ENCODE results near the gene PTPRN2.

The PTPRN2 gene

GRCh38 chr7:157547102-157547501 is 1040.5 kb downstream of the PTPRN2 start:
- peak overlapping the region; percentile 66 for H3K23ac ChIP-seq (ENCODE audit: low read length)
- no peak overlapping the region for H3K27ac ChIP-seq (ENCODE audit: low read depth, low read length)
- H3K9ac ChIP-seq (ENCODE audit: low read length) = no peak overlapping the region
- no peak overlapping the region for H3K18ac ChIP-seq (ENCODE audit: low read length)
- WGBS (ENCODE audit: extremely low coverage, insufficient coverage, low lambda C conversion rate) = no CpG with 5 or more reads among the region's 7 CpGs
- H2BK120ac ChIP-seq (ENCODE audit: low read depth, low read length) = no peak overlapping the region
- H2BK5ac ChIP-seq (ENCODE audit: low read length) = no peak overlapping the region
- H3K79me1 ChIP-seq (ENCODE audit: low read length) = no peaks in the 10 kb centered on the region
- H3K27me3 ChIP-seq (ENCODE audit: insufficient read depth, low read length, poor library complexity) = no peaks in the 10 kb centered on the region
- no peak overlapping the region for H3K56ac ChIP-seq (ENCODE audit: low read length)
- no peak overlapping the region for H2BK15ac ChIP-seq (replicated peaks; ENCODE audit: low read depth)
- H3K4me1 ChIP-seq (ENCODE audit: control insufficient read depth, low read depth, low read length) = no peaks in the 10 kb centered on the region
- H2AK5ac ChIP-seq (ENCODE audit: low read length) = no peak overlapping the region
- no peak overlapping the region for H4K5ac ChIP-seq (ENCODE audit: low read length)
- no peak overlapping the region for H4K8ac ChIP-seq (ENCODE audit: low read depth, low read length)
- no peak for DNase-seq
- H3K79me2 ChIP-seq (ENCODE audit: control insufficient read depth, insufficient read depth, low read length) = no peaks in the 10 kb centered on the region
- no peaks in the 10 kb centered on the region for H3K36me3 ChIP-seq (ENCODE audit: control insufficient read depth, insufficient read depth, low read length)
- no peak overlapping the region for H3K4ac ChIP-seq (ENCODE audit: low read depth, low read length)
- H3K4me3 ChIP-seq (ENCODE audit: low read length) = no peak overlapping the region
- H3K4me2 ChIP-seq (ENCODE audit: low read length) = no peak overlapping the region

- no peak overlapping the region for H3K56ac ChIP-seq (ENCODE audit: low read length)
- no peak overlapping the region for H3K27ac ChIP-seq (ENCODE audit: low read depth, low read length)
- no peaks in the 10 kb centered on the region for H3K36me3 ChIP-seq (ENCODE audit: control insufficient read depth, insufficient read depth, low read length)
- H3K4me1 ChIP-seq (ENCODE audit: control insufficient read depth, low read depth, low read length) = no peaks in the 10 kb centered on the region
- no peak overlapping the region for H3K9ac ChIP-seq (ENCODE audit: low read length)
- H3K4me3 ChIP-seq (ENCODE audit: low read length) = no peak overlapping the region
- H3K23ac ChIP-seq (ENCODE audit: low read length) = no peak overlapping the region
- H3K4ac ChIP-seq (ENCODE audit: low read depth, low read length) = no peak overlapping the region
- H4K5ac ChIP-seq (ENCODE audit: low read length) = no peak overlapping the region
- no peak overlapping the region for H2BK15ac ChIP-seq (replicated peaks; ENCODE audit: low read depth)
- H2BK120ac ChIP-seq (ENCODE audit: low read depth, low read length) = no peak overlapping the region
- H4K8ac ChIP-seq (ENCODE audit: low read depth, low read length) = no peak overlapping the region
- no peaks in the 10 kb centered on the region for H3K27me3 ChIP-seq (ENCODE audit: insufficient read depth, low read length, poor library complexity)
- WGBS (ENCODE audit: extremely low coverage, insufficient coverage, low lambda C conversion rate) = no CpG with 5 or more reads among the region's 17 CpGs
- no peaks in the 10 kb centered on the region for H3K79me2 ChIP-seq (ENCODE audit: control insufficient read depth, insufficient read depth, low read length)
- DNase-seq = no peak
- no peak overlapping the region for H2BK5ac ChIP-seq (ENCODE audit: low read length)
- no peaks in the 10 kb centered on the region for H3K79me1 ChIP-seq (ENCODE audit: low read length)
- no peak overlapping the region for H3K18ac ChIP-seq (ENCODE audit: low read length)
- H3K4me2 ChIP-seq (ENCODE audit: low read length) = no peak overlapping the region
- H2AK5ac ChIP-seq (ENCODE audit: low read length) = no peak overlapping the region
Measured at GRCh38 chr7:157545681-157546060, 1042.0 kb downstream of the PTPRN2 start.

GRCh38 chr7:157544980-157545680 is 1042.5 kb downstream of the PTPRN2 start:
- no peak overlapping the region for H2BK120ac ChIP-seq (ENCODE audit: low read depth, low read length)
- H3K4me2 ChIP-seq (ENCODE audit: low read length) = no peak overlapping the region
- H3K27ac ChIP-seq (ENCODE audit: low read depth, low read length) = no peak overlapping the region
- H4K5ac ChIP-seq (ENCODE audit: low read length) = no peak overlapping the region
- no peak for DNase-seq
- no peak overlapping the region for H2BK5ac ChIP-seq (ENCODE audit: low read length)
- H3K9ac ChIP-seq (ENCODE audit: low read length) = no peak overlapping the region
- no peak overlapping the region for H4K8ac ChIP-seq (ENCODE audit: low read depth, low read length)
- H3K4me3 ChIP-seq (ENCODE audit: low read length) = no peak overlapping the region
- H3K27me3 ChIP-seq (ENCODE audit: insufficient read depth, low read length, poor library complexity) = no peaks in the 10 kb centered on the region
- no peaks in the 10 kb centered on the region for H3K79me2 ChIP-seq (ENCODE audit: control insufficient read depth, insufficient read depth, low read length)
- H3K79me1 ChIP-seq (ENCODE audit: low read length) = no peaks in the 10 kb centered on the region
- no peak overlapping the region for H3K18ac ChIP-seq (ENCODE audit: low read length)
- H3K56ac ChIP-seq (ENCODE audit: low read length) = no peak overlapping the region
- no CpG with 5 or more reads among the region's 17 CpGs for WGBS (ENCODE audit: extremely low coverage, insufficient coverage, low lambda C conversion rate)
- H2BK15ac ChIP-seq (replicated peaks; ENCODE audit: low read depth) = no peak overlapping the region
- no peak overlapping the region for H2AK5ac ChIP-seq (ENCODE audit: low read length)
- H3K4ac ChIP-seq (ENCODE audit: low read depth, low read length) = no peak overlapping the region
- no peak overlapping the region for H3K23ac ChIP-seq (ENCODE audit: low read length)
- no peaks in the 10 kb centered on the region for H3K4me1 ChIP-seq (ENCODE audit: control insufficient read depth, low read depth, low read length)
- no peaks in the 10 kb centered on the region for H3K36me3 ChIP-seq (ENCODE audit: control insufficient read depth, insufficient read depth, low read length)

GRCh38 chr7:157544226-157544625 is 1043.4 kb downstream of the PTPRN2 start:
- H4K5ac ChIP-seq (ENCODE audit: low read length) = no peak overlapping the region
- WGBS (ENCODE audit: extremely low coverage, insufficient coverage, low lambda C conversion rate) = no CpG with 5 or more reads among the region's 19 CpGs

GRCh38 chr7:157543791-157544190 is 1043.8 kb downstream of the PTPRN2 start:
- no peak overlapping the region for H2BK15ac ChIP-seq (replicated peaks; ENCODE audit: low read depth)
- no peaks in the 10 kb centered on the region for H3K79me2 ChIP-seq (ENCODE audit: control insufficient read depth, insufficient read depth, low read length)
- no peak overlapping the region for H3K23ac ChIP-seq (ENCODE audit: low read length)
- no peak overlapping the region for H4K5ac ChIP-seq (ENCODE audit: low read length)
- H3K56ac ChIP-seq (ENCODE audit: low read length) = no peak overlapping the region
- H3K27ac ChIP-seq (ENCODE audit: low read depth, low read length) = no peak overlapping the region
- H3K27me3 ChIP-seq (ENCODE audit: insufficient read depth, low read length, poor library complexity) = no peaks in the 10 kb centered on the region
- no peak overlapping the region for H2BK5ac ChIP-seq (ENCODE audit: low read length)
- no peak overlapping the region for H3K18ac ChIP-seq (ENCODE audit: low read length)
- no peak for DNase-seq
- no CpG with 5 or more reads among the region's 12 CpGs for WGBS (ENCODE audit: extremely low coverage, insufficient coverage, low lambda C conversion rate)
- no peak overlapping the region for H3K4ac ChIP-seq (ENCODE audit: low read depth, low read length)
- H3K9ac ChIP-seq (ENCODE audit: low read length) = no peak overlapping the region
- no peak overlapping the region for H2AK5ac ChIP-seq (ENCODE audit: low read length)
- no peak overlapping the region for H3K4me2 ChIP-seq (ENCODE audit: low read length)
- H3K4me1 ChIP-seq (ENCODE audit: control insufficient read depth, low read depth, low read length) = no peaks in the 10 kb centered on the region
- no peaks in the 10 kb centered on the region for H3K36me3 ChIP-seq (ENCODE audit: control insufficient read depth, insufficient read depth, low read length)
- H3K4me3 ChIP-seq (ENCODE audit: low read length) = no peak overlapping the region
- no peaks in the 10 kb centered on the region for H3K79me1 ChIP-seq (ENCODE audit: low read length)
- no peak overlapping the region for H4K8ac ChIP-seq (ENCODE audit: low read depth, low read length)
- no peak overlapping the region for H2BK120ac ChIP-seq (ENCODE audit: low read depth, low read length)

More at GRCh38 chr7:157544226-157544625, 1043.4 kb downstream of the PTPRN2 start:
- no peak overlapping the region for H3K56ac ChIP-seq (ENCODE audit: low read length)
- no peak overlapping the region for H2BK120ac ChIP-seq (ENCODE audit: low read depth, low read length)
- no peak overlapping the region for H3K4ac ChIP-seq (ENCODE audit: low read depth, low read length)
- no peak overlapping the region for H2BK15ac ChIP-seq (replicated peaks; ENCODE audit: low read depth)
- H3K4me1 ChIP-seq (ENCODE audit: control insufficient read depth, low read depth, low read length) = no peaks in the 10 kb centered on the region
- no peak overlapping the region for H3K9ac ChIP-seq (ENCODE audit: low read length)
- H3K79me2 ChIP-seq (ENCODE audit: control insufficient read depth, insufficient read depth, low read length) = no peaks in the 10 kb centered on the region
- no peak overlapping the region for H3K4me3 ChIP-seq (ENCODE audit: low read length)
- H3K23ac ChIP-seq (ENCODE audit: low read length) = no peak overlapping the region
- H4K8ac ChIP-seq (ENCODE audit: low read depth, low read length) = no peak overlapping the region
- H3K18ac ChIP-seq (ENCODE audit: low read length) = no peak overlapping the region
- DNase-seq = no peak
- no peaks in the 10 kb centered on the region for H3K36me3 ChIP-seq (ENCODE audit: control insufficient read depth, insufficient read depth, low read length)
- no peak overlapping the region for H3K4me2 ChIP-seq (ENCODE audit: low read length)
- H3K27me3 ChIP-seq (ENCODE audit: insufficient read depth, low read length, poor library complexity) = no peaks in the 10 kb centered on the region
- no peak overlapping the region for H2AK5ac ChIP-seq (ENCODE audit: low read length)
- no peak overlapping the region for H2BK5ac ChIP-seq (ENCODE audit: low read length)
- no peaks in the 10 kb centered on the region for H3K79me1 ChIP-seq (ENCODE audit: low read length)
- H3K27ac ChIP-seq (ENCODE audit: low read depth, low read length) = no peak overlapping the region

GRCh38 chr7:157543276-157543675 is 1044.3 kb downstream of the PTPRN2 start:
- H3K36me3 ChIP-seq (ENCODE audit: control insufficient read depth, insufficient read depth, low read length) = no peaks in the 10 kb centered on the region
- no CpG with 5 or more reads among the region's 11 CpGs for WGBS (ENCODE audit: extremely low coverage, insufficient coverage, low lambda C conversion rate)

More at GRCh38 chr7:157543276-157543675, 1044.3 kb downstream of the PTPRN2 start:
- H2BK120ac ChIP-seq (ENCODE audit: low read depth, low read length) = no peak overlapping the region
- H3K27ac ChIP-seq (ENCODE audit: low read depth, low read length) = no peak overlapping the region
- H3K4me3 ChIP-seq (ENCODE audit: low read length) = no peak overlapping the region
- no peak overlapping the region for H3K23ac ChIP-seq (ENCODE audit: low read length)
- no peaks in the 10 kb centered on the region for H3K4me1 ChIP-seq (ENCODE audit: control insufficient read depth, low read depth, low read length)
- DNase-seq = no peak
- no peaks in the 10 kb centered on the region for H3K79me2 ChIP-seq (ENCODE audit: control insufficient read depth, insufficient read depth, low read length)
- H3K4ac ChIP-seq (ENCODE audit: low read depth, low read length) = no peak overlapping the region
- H2BK5ac ChIP-seq (ENCODE audit: low read length) = no peak overlapping the region
- H4K5ac ChIP-seq (ENCODE audit: low read length) = no peak overlapping the region
- H3K4me2 ChIP-seq (ENCODE audit: low read length) = no peak overlapping the region
- H2BK15ac ChIP-seq (replicated peaks; ENCODE audit: low read depth) = no peak overlapping the region
- H3K9ac ChIP-seq (ENCODE audit: low read length) = no peak overlapping the region
- no peak overlapping the region for H4K8ac ChIP-seq (ENCODE audit: low read depth, low read length)
- H2AK5ac ChIP-seq (ENCODE audit: low read length) = no peak overlapping the region
- no peak overlapping the region for H3K18ac ChIP-seq (ENCODE audit: low read length)
- no peak overlapping the region for H3K56ac ChIP-seq (ENCODE audit: low read length)
- no peaks in the 10 kb centered on the region for H3K27me3 ChIP-seq (ENCODE audit: insufficient read depth, low read length, poor library complexity)
- H3K79me1 ChIP-seq (ENCODE audit: low read length) = no peaks in the 10 kb centered on the region
